WTC11 (cell line): ENCODE data around the gene TEX52. TPM values are rescaled to one million over a fixed set of nuclear protein-coding genes. Genes with fewer than 3 reads are reported as not detected.

Source experiments
- ATAC-seq: fragments of 200-7000 bp; cut with Tn5 transposase; 2 replicates; pipeline ENCODE4 v1.10.0; 2021; ENCODE audit warnings: mild to moderate bottlenecking, moderate library complexity
- CTCF ChIA-PET: fragments of 300-600 bp; sonication (Branson Sonifier 250); formaldehyde crosslinking; loops from one replicate; lab custom pipeline; 2021; ENCODE audit warnings: antibody characterized with exemption; lab: Charles Lee
- POLR2A ChIA-PET: fragments of 350-600 bp; sonication (Branson Sonifier 250); formaldehyde crosslinking; loops from one replicate; lab custom pipeline; 2021; ENCODE audit warnings: antibody characterized with exemption; lab: Charles Lee
- DNase-seq: peaks from one replicate; pipeline ENCODE4 v3.0.0; 2021; ENCODE audit warnings: low spot score
- H3K27ac Mint-ChIP-seq: 2 replicates; pipeline ENCODE4 v1.8.0; 2021; ENCODE audit warnings: mixed read lengths
- H3K27me3 Mint-ChIP-seq: 2 replicates; pipeline ENCODE4 v1.8.0; 2021; ENCODE audit warnings: low read depth, mild to moderate bottlenecking, moderate library complexity, mixed read lengths
- H3K36me3 Mint-ChIP-seq: 2 replicates; pipeline ENCODE4 v1.8.0; 2021; ENCODE audit warnings: mixed read lengths
- H3K4me1 Mint-ChIP-seq: 2 replicates; pipeline ENCODE4 v1.8.0; 2022; ENCODE audit warnings: mixed read lengths
- H3K4me3 Mint-ChIP-seq: 2 replicates; pipeline ENCODE4 v1.8.0; 2021; ENCODE audit warnings: mild to moderate bottlenecking, moderate library complexity, mixed read lengths
- H3K9me3 Mint-ChIP-seq: 2 replicates; pipeline ENCODE4 v1.8.0; 2021; ENCODE audit warnings: mixed read lengths
- ATF1 ChIP-seq: sonication (generic); formaldehyde crosslinking; IDR thresholded peaks from 2 replicates; pipeline ENCODE4 v1.8.1; 2023; ENCODE audit warnings: mild to moderate bottlenecking, moderate library complexity, missing genetic modification reagents
- CREB1 ChIP-seq: sonication (generic); formaldehyde crosslinking; IDR thresholded peaks from 2 replicates; pipeline ENCODE4 v1.8.0; 2023; ENCODE audit warnings: mild to moderate bottlenecking, missing genetic modification reagents
- E2F4 ChIP-seq: sonication (generic); formaldehyde crosslinking; IDR thresholded peaks from 2 replicates; pipeline ENCODE4 v1.8.1; 2022; ENCODE audit warnings: low read depth, mild to moderate bottlenecking, moderate library complexity, missing genetic modification reagents, borderline replicate concordance
- ETV6 ChIP-seq: sonication (generic); formaldehyde crosslinking; IDR thresholded peaks from 2 replicates; pipeline ENCODE4 v1.8.1; 2022; ENCODE audit warnings: mild to moderate bottlenecking, missing genetic modification reagents
- FOXP4 ChIP-seq: sonication (generic); formaldehyde crosslinking; IDR thresholded peaks from 2 replicates; pipeline ENCODE4 v1.8.0; 2022; ENCODE audit warnings: mild to moderate bottlenecking, missing genetic modification reagents
- JUN ChIP-seq: sonication (generic); formaldehyde crosslinking; IDR thresholded peaks from 2 replicates; pipeline ENCODE4 v1.8.0; 2023; ENCODE audit warnings: mild to moderate bottlenecking, missing genetic modification reagents
- NFE2L1 ChIP-seq: sonication (generic); formaldehyde crosslinking; IDR thresholded peaks from 2 replicates; pipeline ENCODE4 v1.8.1; 2023; ENCODE audit warnings: missing genetic modification reagents
- NFYB ChIP-seq: sonication (generic); formaldehyde crosslinking; conservative IDR thresholded peaks from 2 replicates; pipeline ENCODE4 v1.8.0; 2022; ENCODE audit warnings: low read depth, missing genetic modification reagents
- NR2C2 ChIP-seq: sonication (generic); formaldehyde crosslinking; IDR thresholded peaks from 2 replicates; pipeline ENCODE4 v1.8.0; 2022; ENCODE audit warnings: mild to moderate bottlenecking, missing genetic modification reagents
- NR3C1 ChIP-seq: sonication (generic); formaldehyde crosslinking; conservative IDR thresholded peaks from 2 replicates; pipeline ENCODE4 v1.8.1; 2023; ENCODE audit warnings: low read depth, mild to moderate bottlenecking, missing genetic modification reagents
- RORB ChIP-seq: fragments of 250-450 bp; sonication (Bioruptor Pico); IDR thresholded peaks from 2 replicates; pipeline ENCODE4 v1.9.0; 2021; ENCODE audit warnings: mild to moderate bottlenecking
- SMAD3 ChIP-seq: sonication (generic); formaldehyde crosslinking; IDR thresholded peaks from 2 replicates; pipeline ENCODE4 v1.8.0; 2022; ENCODE audit warnings: missing genetic modification reagents, mild to moderate bottlenecking, borderline replicate concordance
- SP1 ChIP-seq: sonication (generic); formaldehyde crosslinking; conservative IDR thresholded peaks from 2 replicates; pipeline ENCODE4 v1.8.1; 2022; ENCODE audit warnings: missing genetic modification reagents
- TP53 ChIP-seq: sonication (generic); formaldehyde crosslinking; IDR thresholded peaks from 2 replicates; pipeline ENCODE4 v1.8.1; 2023; ENCODE audit warnings: mild to moderate bottlenecking, missing genetic modification reagents
- ZNF121 ChIP-seq: sonication (generic); formaldehyde crosslinking; IDR thresholded peaks from 2 replicates; pipeline ENCODE4 v1.8.0; 2023; ENCODE audit warnings: missing genetic modification reagents
- ZNF138 ChIP-seq: sonication (generic); formaldehyde crosslinking; conservative IDR thresholded peaks from 2 replicates; pipeline ENCODE4 v1.8.1; 2022; ENCODE audit warnings: mild to moderate bottlenecking, moderate library complexity, missing genetic modification reagents
- ZNF219 ChIP-seq: sonication (generic); formaldehyde crosslinking; IDR thresholded peaks from 2 replicates; pipeline ENCODE4 v1.8.0; 2023; ENCODE audit warnings: missing genetic modification reagents, mild to moderate bottlenecking, borderline replicate concordance
- total RNA-seq: library from RNA; stranded (reverse); gene quantifications from 3 replicates; pipeline ENCODE4 v1.2.3, GENCODE V29; 2021
- TF ChIP-seq, protein P1 (sequence below): sonication (generic); formaldehyde crosslinking; IDR thresholded peaks from 2 replicates; pipeline ENCODE4 v1.8.1; 2022; ENCODE audit warnings: low read depth, missing genetic modification reagents, borderline replicate concordance
- TF ChIP-seq, protein P2 (sequence below): sonication (generic); formaldehyde crosslinking; IDR thresholded peaks from 2 replicates; pipeline ENCODE4 v1.8.0; 2023; ENCODE audit warnings: missing genetic modification reagents
- TF ChIP-seq, protein P3 (sequence below): sonication (generic); formaldehyde crosslinking; IDR thresholded peaks from 2 replicates; pipeline ENCODE4 v1.8.0; 2022; ENCODE audit warnings: mild to moderate bottlenecking, missing genetic modification reagents
- TF ChIP-seq, protein P4 (sequence below): sonication (generic); formaldehyde crosslinking; IDR thresholded peaks from 2 replicates; pipeline ENCODE4 v1.8.1; 2022; ENCODE audit warnings: mild to moderate bottlenecking, moderate library complexity, missing genetic modification reagents
- TF ChIP-seq, protein P5 (sequence below): fragments of 250-450 bp; sonication (Bioruptor Pico); IDR thresholded peaks from 2 replicates; pipeline ENCODE4 v2.1.2; 2022; ENCODE audit warnings: mild to moderate bottlenecking, moderate library complexity
- TF ChIP-seq, protein P6 (sequence below): sonication (generic); formaldehyde crosslinking; IDR thresholded peaks from 2 replicates; pipeline ENCODE4 v1.8.1; 2023; ENCODE audit warnings: mild to moderate bottlenecking, moderate library complexity, missing genetic modification reagents

The TEX52 gene
- total RNA-seq, 1 experiment from 2014 or later: not detected

DNA sequence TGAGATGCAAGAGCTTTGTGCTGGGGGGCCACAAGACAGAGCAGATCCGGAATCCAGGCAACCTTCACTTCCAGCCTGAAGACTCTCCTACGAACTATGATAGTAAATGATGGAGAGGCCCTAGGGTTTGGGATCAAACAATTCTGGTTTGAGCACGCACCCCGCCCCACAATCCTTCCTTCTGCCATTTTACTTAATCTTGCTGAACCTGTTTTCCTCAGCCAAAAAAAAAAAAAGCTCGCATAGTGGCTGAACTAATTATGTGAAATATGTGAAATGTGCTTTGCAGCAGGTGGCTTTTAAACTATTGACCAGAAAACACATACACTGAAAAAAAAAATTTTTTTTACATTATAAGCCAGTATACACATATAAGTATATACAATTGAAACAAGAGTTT is 45.0 kb downstream of the TEX52 start (continued):
- no peak for TF ChIP-seq NR3C1 (CRISPR knock-in tag)
- TF ChIP-seq, protein P1, sequence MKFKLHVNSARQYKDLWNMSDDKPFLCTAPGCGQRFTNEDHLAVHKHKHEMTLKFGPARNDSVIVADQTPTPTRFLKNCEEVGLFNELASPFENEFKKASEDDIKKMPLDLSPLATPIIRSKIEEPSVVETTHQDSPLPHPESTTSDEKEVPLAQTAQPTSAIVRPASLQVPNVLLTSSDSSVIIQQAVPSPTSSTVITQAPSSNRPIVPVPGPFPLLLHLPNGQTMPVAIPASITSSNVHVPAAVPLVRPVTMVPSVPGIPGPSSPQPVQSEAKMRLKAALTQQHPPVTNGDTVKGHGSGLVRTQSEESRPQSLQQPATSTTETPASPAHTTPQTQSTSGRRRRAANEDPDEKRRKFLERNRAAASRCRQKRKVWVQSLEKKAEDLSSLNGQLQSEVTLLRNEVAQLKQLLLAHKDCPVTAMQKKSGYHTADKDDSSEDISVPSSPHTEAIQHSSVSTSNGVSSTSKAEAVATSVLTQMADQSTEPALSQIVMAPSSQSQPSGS (CRISPR knock-in tag): no peak
- TF ChIP-seq, protein P2, sequence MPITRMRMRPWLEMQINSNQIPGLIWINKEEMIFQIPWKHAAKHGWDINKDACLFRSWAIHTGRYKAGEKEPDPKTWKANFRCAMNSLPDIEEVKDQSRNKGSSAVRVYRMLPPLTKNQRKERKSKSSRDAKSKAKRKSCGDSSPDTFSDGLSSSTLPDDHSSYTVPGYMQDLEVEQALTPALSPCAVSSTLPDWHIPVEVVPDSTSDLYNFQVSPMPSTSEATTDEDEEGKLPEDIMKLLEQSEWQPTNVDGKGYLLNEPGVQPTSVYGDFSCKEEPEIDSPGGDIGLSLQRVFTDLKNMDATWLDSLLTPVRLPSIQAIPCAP (CRISPR knock-in tag): no peak
- no peak for TF ChIP-seq CREB1 (CRISPR knock-in tag)
- TF ChIP-seq E2F4 (CRISPR knock-in tag): no peak
- no peak for TF ChIP-seq ZNF138 (CRISPR knock-in tag)
- no peak for TF ChIP-seq ZNF121 (CRISPR knock-in tag)
- TF ChIP-seq SMAD3: no peak
- no peak for TF ChIP-seq JUN (CRISPR knock-in tag)

- TF ChIP-seq RORB (CRISPR knock-in tag): no peak
- TF ChIP-seq, protein P3, sequence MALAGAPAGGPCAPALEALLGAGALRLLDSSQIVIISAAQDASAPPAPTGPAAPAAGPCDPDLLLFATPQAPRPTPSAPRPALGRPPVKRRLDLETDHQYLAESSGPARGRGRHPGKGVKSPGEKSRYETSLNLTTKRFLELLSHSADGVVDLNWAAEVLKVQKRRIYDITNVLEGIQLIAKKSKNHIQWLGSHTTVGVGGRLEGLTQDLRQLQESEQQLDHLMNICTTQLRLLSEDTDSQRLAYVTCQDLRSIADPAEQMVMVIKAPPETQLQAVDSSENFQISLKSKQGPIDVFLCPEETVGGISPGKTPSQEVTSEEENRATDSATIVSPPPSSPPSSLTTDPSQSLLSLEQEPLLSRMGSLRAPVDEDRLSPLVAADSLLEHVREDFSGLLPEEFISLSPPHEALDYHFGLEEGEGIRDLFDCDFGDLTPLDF (CRISPR knock-in tag): no peak
- no peak for TF ChIP-seq SP1 (CRISPR knock-in tag)
- no peak for TF ChIP-seq NR3C1 (CRISPR knock-in tag)
- no peak for TF ChIP-seq CREB1 (CRISPR knock-in tag)
- TF ChIP-seq, protein P4, sequence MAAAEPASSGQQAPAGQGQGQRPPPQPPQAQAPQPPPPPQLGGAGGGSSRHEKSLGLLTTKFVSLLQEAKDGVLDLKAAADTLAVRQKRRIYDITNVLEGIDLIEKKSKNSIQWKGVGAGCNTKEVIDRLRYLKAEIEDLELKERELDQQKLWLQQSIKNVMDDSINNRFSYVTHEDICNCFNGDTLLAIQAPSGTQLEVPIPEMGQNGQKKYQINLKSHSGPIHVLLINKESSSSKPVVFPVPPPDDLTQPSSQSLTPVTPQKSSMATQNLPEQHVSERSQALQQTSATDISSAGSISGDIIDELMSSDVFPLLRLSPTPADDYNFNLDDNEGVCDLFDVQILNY (CRISPR knock-in tag): no peak
- TF ChIP-seq SMAD3: no peak
- TF ChIP-seq ATF1 (CRISPR knock-in tag): no peak
- no peak for TF ChIP-seq NFYB (CRISPR knock-in tag)
- TF ChIP-seq NFE2L1 (CRISPR knock-in tag): no peak
- no peak for TF ChIP-seq ZNF219 (CRISPR knock-in tag)
- DNase-seq (no peak), ATAC-seq (no peak)
- H3K9me3 Mint-ChIP-seq: no peaks in the 10 kb centered on the region
- peaks cover 3% of the 10 kb centered on the region; the same call in 1 of the 2 replicates for H3K4me1 Mint-ChIP-seq
- H3K27me3 Mint-ChIP-seq: no peaks in the 10 kb centered on the region
- ChIA-PET POLR2A (interaction anchor here (1.2 kb wide), 1 partner anchor 11 kb away, joined by 3 read pairs; no protein-coding TSS in a partner anchor), CTCF (no interaction called here)
- peaks cover 47% of the 10 kb centered on the region for H3K36me3 Mint-ChIP-seq
- no peak overlapping the region for H3K27ac Mint-ChIP-seq
- H3K4me3 Mint-ChIP-seq: no peak overlapping the region
Measured at GRCh38 chr12:2806700-2807099, 50.1 kb downstream of the TEX52 start.

- ATAC-seq (no peak), DNase-seq (no peak)
- no peaks in the 10 kb centered on the region for H3K9me3 Mint-ChIP-seq
- POLR2A ChIA-PET: interaction anchor here (1.2 kb wide), 1 partner anchor 9 kb away, joined by 3 read pairs; no protein-coding TSS in a partner anchor
- H3K27me3 Mint-ChIP-seq: no peaks in the 10 kb centered on the region
- CTCF ChIA-PET: no interaction called here
- H3K4me1 Mint-ChIP-seq: no peaks in the 10 kb centered on the region
- no peak overlapping the region for H3K4me3 Mint-ChIP-seq
- H3K27ac Mint-ChIP-seq: no peak overlapping the region
- peaks cover 63% of the 10 kb centered on the region for H3K36me3 Mint-ChIP-seq
- no peak for TF ChIP-seq ETV6 (CRISPR knock-in tag)
- TF ChIP-seq, protein P5, sequence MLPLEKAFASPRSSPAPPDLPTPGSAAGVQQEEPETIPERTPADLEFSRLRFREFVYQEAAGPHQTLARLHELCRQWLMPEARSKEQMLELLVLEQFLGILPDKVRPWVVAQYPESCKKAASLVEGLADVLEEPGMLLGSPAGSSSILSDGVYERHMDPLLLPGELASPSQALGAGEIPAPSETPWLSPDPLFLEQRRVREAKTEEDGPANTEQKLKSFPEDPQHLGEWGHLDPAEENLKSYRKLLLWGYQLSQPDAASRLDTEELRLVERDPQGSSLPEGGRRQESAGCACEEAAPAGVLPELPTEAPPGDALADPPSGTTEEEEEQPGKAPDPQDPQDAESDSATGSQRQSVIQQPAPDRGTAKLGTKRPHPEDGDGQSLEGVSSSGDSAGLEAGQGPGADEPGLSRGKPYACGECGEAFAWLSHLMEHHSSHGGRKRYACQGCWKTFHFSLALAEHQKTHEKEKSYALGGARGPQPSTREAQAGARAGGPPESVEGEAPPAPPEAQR (CRISPR knock-in tag): no peak
- TF ChIP-seq TP53 (CRISPR knock-in tag): no peak
- TF ChIP-seq, protein P2 (CRISPR knock-in tag): no peak
- no peak for TF ChIP-seq NR2C2 (CRISPR knock-in tag)
- TF ChIP-seq FOXP4 (CRISPR knock-in tag): no peak
- no peak for TF ChIP-seq ZNF121 (CRISPR knock-in tag)
- TF ChIP-seq, protein P6, sequence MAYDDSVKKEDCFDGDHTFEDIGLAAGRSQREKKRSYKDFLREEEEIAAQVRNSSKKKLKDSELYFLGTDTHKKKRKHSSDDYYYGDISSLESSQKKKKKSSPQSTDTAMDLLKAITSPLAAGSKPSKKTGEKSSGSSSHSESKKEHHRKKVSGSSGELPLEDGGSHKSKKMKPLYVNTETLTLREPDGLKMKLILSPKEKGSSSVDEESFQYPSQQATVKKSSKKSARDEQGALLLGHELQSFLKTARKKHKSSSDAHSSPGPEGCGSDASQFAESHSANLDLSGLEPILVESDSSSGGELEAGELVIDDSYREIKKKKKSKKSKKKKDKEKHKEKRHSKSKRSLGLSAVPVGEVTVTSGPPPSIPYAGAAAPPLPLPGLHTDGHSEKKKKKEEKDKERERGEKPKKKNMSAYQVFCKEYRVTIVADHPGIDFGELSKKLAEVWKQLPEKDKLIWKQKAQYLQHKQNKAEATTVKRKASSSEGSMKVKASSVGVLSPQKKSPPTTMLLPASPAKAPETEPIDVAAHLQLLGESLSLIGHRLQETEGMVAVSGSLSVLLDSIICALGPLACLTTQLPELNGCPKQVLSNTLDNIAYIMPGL (CRISPR knock-in tag): no peak
Measured at GRCh38 chr12:2805143-2805520, 51.7 kb downstream of the TEX52 start.
